Mesendoderm (in vitro differentiated cells): Measurements from ENCODE around the gene HOXB1.
"Not testable (repeated sequence)": the region's sequence is repeated elsewhere in the genome, so short reads cannot be mapped to it uniquely, and the experiment has no call there.

ENCODE experiments used
- DNase-seq: peaks from one replicate; pipeline ENCODE4 v3.0.0; 2013
- H2AK5ac ChIP-seq: 2 replicates; pipeline ENCODE4 v1.6.1; 2013; ENCODE audit warnings: low read length, inconsistent platforms
- H2BK120ac ChIP-seq: 2 replicates; pipeline ENCODE4 v1.6.1; 2013; ENCODE audit warnings: low read depth, mild to moderate bottlenecking, low read length, moderate library complexity, mixed read lengths
- H2BK15ac ChIP-seq: replicated peaks from 2 replicates; pipeline ENCODE4 v1.6.1; 2013; ENCODE audit warnings: low read depth, mild to moderate bottlenecking, moderate library complexity
- H2BK5ac ChIP-seq: 2 replicates; pipeline ENCODE4 v1.6.1; 2013; ENCODE audit warnings: low read length, inconsistent platforms
- H3K18ac ChIP-seq: 2 replicates; pipeline ENCODE4 v1.6.1; 2013; ENCODE audit warnings: mild to moderate bottlenecking, low read length, mixed read lengths
- H3K23ac ChIP-seq: one replicate; pipeline ENCODE4 v1.6.1; 2013; ENCODE audit warnings: low read length
- H3K27ac ChIP-seq: 2 replicates; pipeline ENCODE4 v1.5.1; 2013; ENCODE audit warnings: low read depth, mild to moderate bottlenecking, inconsistent platforms, low read length, moderate library complexity
- H3K27me3 ChIP-seq: 2 replicates; pipeline ENCODE4 v1.6.1; 2013; ENCODE audit warnings: low read length, control low read depth, mild to moderate bottlenecking, inconsistent platforms; ENCODE audit not compliant: insufficient read depth, poor library complexity
- H3K36me3 ChIP-seq: 2 replicates; pipeline ENCODE4 v1.6.1; 2013; ENCODE audit warnings: low read length, inconsistent platforms; ENCODE audit not compliant: control insufficient read depth, insufficient read depth
- H3K4ac ChIP-seq: one replicate; pipeline ENCODE4 v1.6.1; 2013; ENCODE audit warnings: low read depth, mild to moderate bottlenecking, low read length, moderate library complexity
- H3K4me1 ChIP-seq: 2 replicates; pipeline ENCODE4 v1.6.1; 2013; ENCODE audit warnings: low read depth, low read length, inconsistent platforms; ENCODE audit not compliant: control insufficient read depth
- H3K4me2 ChIP-seq: 2 replicates; pipeline ENCODE4 v1.6.1; 2013; ENCODE audit warnings: low read length
- H3K4me3 ChIP-seq: 2 replicates; pipeline ENCODE4 v1.5.1; 2013; ENCODE audit warnings: mild to moderate bottlenecking, low read length
- H3K56ac ChIP-seq: one replicate; pipeline ENCODE4 v1.6.1; 2013; ENCODE audit warnings: low read length
- H3K79me1 ChIP-seq: 2 replicates; pipeline ENCODE4 v1.6.1; 2013; ENCODE audit warnings: low read length, inconsistent platforms
- H3K79me2 ChIP-seq: 2 replicates; pipeline ENCODE4 v1.6.1; 2013; ENCODE audit warnings: mild to moderate bottlenecking, low read length; ENCODE audit not compliant: control insufficient read depth, insufficient read depth
- H3K9ac ChIP-seq: 2 replicates; pipeline ENCODE4 v1.6.1; 2013; ENCODE audit warnings: low read length, inconsistent platforms
- H4K5ac ChIP-seq: one replicate; pipeline ENCODE4 v1.6.1; 2013; ENCODE audit warnings: low read length
- H4K8ac ChIP-seq: one replicate; pipeline ENCODE4 v1.6.1; 2013; ENCODE audit warnings: low read depth, mild to moderate bottlenecking, control low read depth, low read length, moderate library complexity
- WGBS: extraction: QIAGEN DNeasy Blood & Tissue Kit; methylation state at CpG from one replicate; pipeline ENCODE4 v1.1.7; 2013; ENCODE audit warnings: low lambda C conversion rate, missing lambda C conversion rate; ENCODE audit not compliant: insufficient coverage; ENCODE audit errors: extremely low coverage; 5-methylcytosine and 5-hydroxymethylcytosine counted together

Gene HOXB1

DNA sequence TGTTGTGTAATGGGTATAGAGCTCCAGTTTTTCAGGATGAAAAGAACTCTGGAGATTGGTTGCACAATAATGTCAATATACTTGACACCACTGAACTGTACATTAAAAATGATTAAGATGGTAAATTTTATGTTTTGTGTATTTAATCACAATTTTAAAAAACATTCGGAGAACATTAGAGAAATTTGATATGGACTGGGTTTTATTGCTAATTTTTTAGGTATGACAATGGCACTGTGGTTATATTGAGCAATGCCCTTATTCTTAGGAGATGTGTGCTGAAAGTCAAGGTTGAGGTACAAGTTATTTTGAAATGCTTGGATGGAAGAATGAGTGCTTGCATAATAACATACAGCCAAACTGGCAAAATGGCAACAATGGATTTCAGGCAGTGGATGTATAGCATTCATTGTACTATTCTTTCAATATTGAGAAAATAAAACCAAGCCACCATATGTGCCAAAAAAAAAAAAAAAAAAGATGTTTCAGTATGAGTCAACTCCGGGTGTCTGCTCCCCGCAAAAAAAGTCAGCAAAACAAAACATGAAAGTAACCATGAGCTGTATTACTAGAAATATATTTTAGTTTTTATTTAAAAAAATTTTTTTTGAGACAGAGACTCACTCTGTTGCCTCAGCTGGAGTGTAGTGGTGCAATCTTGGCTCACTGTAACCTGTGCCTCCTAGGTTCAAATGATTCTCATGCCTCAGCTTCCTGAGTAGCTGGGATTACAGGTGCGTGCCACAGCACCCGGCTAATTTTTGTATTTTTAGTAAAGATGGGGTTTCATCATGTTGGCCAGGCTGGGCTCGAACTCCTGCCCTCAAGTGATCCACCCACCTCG, 19.8 kb downstream of the HOXB1 start:
- Histone ChIP-seq H2BK120ac (no peak overlapping the region), H4K8ac (no peak overlapping the region), H2BK15ac (no peak overlapping the region), H3K79me1 (no peaks in the 10 kb centered on the region), H3K79me2 (no peaks in the 10 kb centered on the region), H3K4ac (no peak overlapping the region), H2AK5ac (no peak overlapping the region), H3K4me2 (no peak overlapping the region), H3K9ac (no peak overlapping the region), H3K36me3 (no peaks in the 10 kb centered on the region), H2BK5ac (no peak overlapping the region), H3K27me3 (no peaks in the 10 kb centered on the region), H4K5ac (no peak overlapping the region), H3K56ac (no peak overlapping the region), H3K27ac (no peak overlapping the region), H3K23ac (no peak overlapping the region), H3K18ac (no peak overlapping the region), H3K4me3 (no peak overlapping the region), H3K4me1 (no peaks in the 10 kb centered on the region)
- no peak for DNase-seq
- no CpG with 5 or more reads among the region's 7 CpGs for WGBS

DNA sequence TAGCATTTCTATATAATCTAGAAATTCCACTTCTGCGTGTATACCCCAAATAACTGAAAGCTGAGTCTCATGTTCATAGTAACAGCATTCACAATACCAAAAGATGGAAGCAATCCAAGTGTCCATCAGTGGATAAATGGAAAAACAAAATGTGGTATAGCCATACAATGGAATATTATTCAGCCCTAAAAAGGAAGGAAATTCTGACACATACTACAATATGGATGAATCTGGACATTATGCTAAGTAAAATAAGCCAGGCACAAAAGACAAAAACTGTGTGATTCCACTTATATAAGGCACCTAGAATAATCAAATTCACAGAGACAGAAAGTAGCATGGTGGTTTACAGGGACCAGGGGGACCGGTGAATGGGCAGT, 20.4 kb downstream of the HOXB1 start:
- Histone ChIP-seq H3K9ac (no peak overlapping the region), H2BK120ac (no peak overlapping the region), H3K4me2 (no peak overlapping the region), H3K23ac (no peak overlapping the region), H3K56ac (no peak overlapping the region), H3K18ac (no peak overlapping the region), H3K4ac (no peak overlapping the region), H2BK15ac (no peak overlapping the region), H3K4me3 (no peak overlapping the region), H3K79me1 (no peaks in the 10 kb centered on the region), H3K27me3 (no peaks in the 10 kb centered on the region), H2BK5ac (no peak overlapping the region), H3K79me2 (no peaks in the 10 kb centered on the region), H3K36me3 (no peaks in the 10 kb centered on the region), H4K5ac (no peak overlapping the region), H3K27ac (no peak overlapping the region), H2AK5ac (no peak overlapping the region), H4K8ac (no peak overlapping the region), H3K4me1 (no peaks in the 10 kb centered on the region)
- DNase-seq = no peak
- no CpG with 5 or more reads among the region's 2 CpGs for WGBS

DNA sequence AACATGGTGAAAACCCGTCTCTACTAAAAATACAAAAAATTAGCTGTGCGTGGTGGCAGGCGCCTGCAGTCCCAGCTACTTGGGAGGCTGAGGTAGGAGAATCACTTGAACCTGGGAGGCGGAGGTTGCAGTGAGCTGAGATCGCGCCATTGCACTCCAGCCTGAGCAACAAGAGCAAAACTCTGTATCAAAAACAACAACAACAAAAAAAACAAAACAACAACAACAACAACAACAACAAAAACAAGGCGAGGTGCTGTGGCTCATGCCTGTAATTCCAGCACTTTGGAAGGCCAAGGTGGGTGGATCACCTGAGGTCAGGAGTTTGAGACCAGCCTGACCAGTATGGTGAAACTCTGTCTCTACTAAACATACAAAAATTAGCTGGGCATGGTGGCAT, 21.1 kb downstream of the HOXB1 start:
- WGBS = no CpG with 5 or more reads among the region's 7 CpGs
- not testable (repeated sequence) for H3K27ac ChIP-seq, H4K5ac ChIP-seq, H2BK15ac ChIP-seq, H2BK5ac ChIP-seq, H3K18ac ChIP-seq, H4K8ac ChIP-seq, H2AK5ac ChIP-seq, H3K79me1 ChIP-seq, H3K23ac ChIP-seq, H3K4me3 ChIP-seq, H3K4ac ChIP-seq, H3K4me2 ChIP-seq, H3K4me1 ChIP-seq, H3K79me2 ChIP-seq, H3K9ac ChIP-seq, H3K27me3 ChIP-seq, H3K56ac ChIP-seq, DNase-seq, H3K36me3 ChIP-seq, H2BK120ac ChIP-seq

DNA sequence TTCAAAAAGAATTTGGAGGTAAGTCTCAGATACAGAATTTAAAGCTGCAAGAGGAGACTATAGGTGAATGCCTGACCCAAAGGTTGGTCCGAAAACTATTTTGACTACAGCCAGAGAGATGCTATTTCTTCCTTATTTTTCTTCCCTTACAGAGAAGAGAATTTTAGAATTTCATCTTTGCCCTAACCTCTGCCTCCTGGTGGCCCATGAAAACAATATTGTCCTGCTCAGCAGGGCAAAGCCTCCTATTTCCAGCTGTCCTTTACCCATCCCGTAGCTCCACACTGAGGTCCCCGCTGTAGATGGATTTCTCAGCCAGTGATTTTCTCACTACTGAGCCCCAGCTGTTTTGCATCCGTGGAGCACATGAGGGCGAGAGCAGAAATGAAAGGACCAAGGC, 24.6 kb downstream of the HOXB1 start:
- DNase-seq = no peak

DNA sequence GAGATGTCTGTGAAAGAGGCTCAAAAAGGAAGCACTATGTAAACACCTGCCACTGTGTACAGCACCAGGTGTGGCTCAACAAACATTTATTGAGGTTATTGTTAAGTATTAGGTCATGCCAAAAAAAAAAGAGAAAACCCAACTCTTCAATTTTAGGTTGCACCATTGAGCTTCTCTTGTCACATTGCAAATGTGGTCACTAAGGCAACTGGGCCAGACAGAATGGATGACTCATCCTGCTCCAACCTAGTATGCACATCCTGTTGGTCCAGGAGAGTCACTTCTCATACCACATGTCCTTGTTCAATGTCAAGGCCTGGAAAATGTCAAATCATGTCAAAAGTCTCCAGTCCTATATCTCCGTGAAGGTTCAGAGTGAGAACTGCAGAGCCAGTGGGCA, 25.0 kb downstream of the HOXB1 start:
- no peaks in the 10 kb centered on the region for H3K79me1 ChIP-seq
- H2BK15ac ChIP-seq = no peak overlapping the region
- H3K4me1 ChIP-seq = no peaks in the 10 kb centered on the region
- no peak overlapping the region for H2AK5ac ChIP-seq
- H3K4ac ChIP-seq = no peak overlapping the region
- H3K4me2 ChIP-seq = no peak overlapping the region
- H2BK5ac ChIP-seq = no peak overlapping the region
- no peak overlapping the region for H4K8ac ChIP-seq
- H3K23ac ChIP-seq = no peak overlapping the region
- H3K9ac ChIP-seq = no peak overlapping the region
- no peak overlapping the region for H3K18ac ChIP-seq
- no peak overlapping the region for H3K56ac ChIP-seq
- H3K27me3 ChIP-seq = no peaks in the 10 kb centered on the region
- no peak overlapping the region for H4K5ac ChIP-seq
- H2BK120ac ChIP-seq = no peak overlapping the region
- H3K27ac ChIP-seq = no peak overlapping the region
- no CpG with 5 or more reads among the region's 1 CpG for WGBS
- no peak overlapping the region for H3K4me3 ChIP-seq
- no peaks in the 10 kb centered on the region for H3K79me2 ChIP-seq
- DNase-seq = peak; percentile 83
- H3K36me3 ChIP-seq = no peaks in the 10 kb centered on the region

More for the DNA sequence above, 24.6 kb downstream of the HOXB1 start:
- no peak overlapping the region for H2AK5ac ChIP-seq
- H3K4me1 ChIP-seq = no peaks in the 10 kb centered on the region
- H3K4ac ChIP-seq = no peak overlapping the region
- no peak overlapping the region for H3K23ac ChIP-seq
- no peak overlapping the region for H2BK5ac ChIP-seq
- no peak overlapping the region for H3K9ac ChIP-seq
- no peaks in the 10 kb centered on the region for H3K27me3 ChIP-seq
- no peak overlapping the region for H3K4me3 ChIP-seq
- no peak overlapping the region for H3K18ac ChIP-seq
- H3K36me3 ChIP-seq = no peaks in the 10 kb centered on the region
- no peaks in the 10 kb centered on the region for H3K79me2 ChIP-seq
- no peak overlapping the region for H2BK15ac ChIP-seq
- H2BK120ac ChIP-seq = no peak overlapping the region
- no peak overlapping the region for H4K5ac ChIP-seq
- no peak overlapping the region for H3K4me2 ChIP-seq
- no peaks in the 10 kb centered on the region for H3K79me1 ChIP-seq
- H3K56ac ChIP-seq = no peak overlapping the region
- no CpG with 5 or more reads among the region's 5 CpGs for WGBS
- H4K8ac ChIP-seq = no peak overlapping the region
- no peak overlapping the region for H3K27ac ChIP-seq

DNA sequence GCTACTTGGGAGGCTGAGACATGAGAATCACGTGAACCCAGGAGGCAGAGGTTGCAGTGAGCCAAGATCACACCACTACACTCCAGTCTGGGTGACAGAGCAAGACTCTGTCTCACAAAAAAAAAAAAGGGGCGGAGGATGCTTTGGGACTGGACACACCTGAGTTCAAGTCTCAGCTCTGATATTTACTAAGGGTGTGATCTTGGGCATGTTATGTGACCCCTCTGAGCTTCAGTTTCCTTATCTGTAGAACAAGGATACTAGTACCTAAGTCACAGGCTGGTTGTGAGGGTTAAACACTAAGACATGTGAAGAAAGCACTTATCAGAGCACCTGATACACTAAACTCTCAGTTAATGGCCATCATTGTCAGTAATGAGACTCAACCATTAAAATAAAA, 25.9 kb downstream of the HOXB1 start:
- Histone ChIP-seq H2BK15ac (no peak overlapping the region), H3K36me3 (no peaks in the 10 kb centered on the region), H3K23ac (no peak overlapping the region), H3K4me3 (no peak overlapping the region), H3K79me2 (no peaks in the 10 kb centered on the region), H4K8ac (no peak overlapping the region), H2AK5ac (no peak overlapping the region), H4K5ac (no peak overlapping the region), H3K9ac (no peak overlapping the region), H3K79me1 (no peaks in the 10 kb centered on the region), H3K4me2 (no peak overlapping the region), H2BK5ac (no peak overlapping the region), H3K27me3 (no peaks in the 10 kb centered on the region), H3K18ac (no peak overlapping the region), H3K27ac (no peak overlapping the region), H3K4me1 (no peaks in the 10 kb centered on the region), H3K56ac (no peak overlapping the region), H3K4ac (no peak overlapping the region), H2BK120ac (no peak overlapping the region)
- no peak for DNase-seq
- WGBS = no CpG with 5 or more reads among the region's 2 CpGs
